Measurements from ENCODE around the gene MYG1.

DNA sequence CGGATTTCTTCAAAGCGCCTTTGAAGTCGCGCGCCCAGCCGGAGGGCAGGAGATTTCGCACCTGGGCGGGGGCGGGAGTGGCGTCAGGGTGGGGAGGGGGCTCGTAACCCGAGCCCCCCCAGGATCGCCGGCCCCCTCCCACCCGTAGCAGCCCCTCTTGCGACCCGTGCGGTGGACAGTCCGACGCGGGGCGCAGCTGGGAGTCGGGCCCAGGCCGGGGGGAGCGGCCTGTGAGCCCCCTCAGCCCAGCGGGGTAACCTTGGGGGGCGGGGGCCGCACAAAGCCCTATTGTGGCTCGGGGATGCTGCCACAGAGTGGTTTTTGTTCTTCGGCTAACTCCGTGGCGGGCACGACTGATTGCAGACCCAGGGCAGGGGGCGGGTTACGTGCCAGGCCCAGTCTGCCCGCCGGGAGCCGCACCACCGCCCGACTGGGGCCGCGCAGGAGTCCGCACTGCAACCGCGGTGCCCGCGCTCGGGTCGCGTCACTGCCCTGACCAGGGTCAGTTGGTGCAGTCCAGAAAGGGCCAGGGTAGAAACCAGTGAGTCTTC lies 26.1 kb downstream of the MYG1 start:
- no peak for TF ChIP-seq EZH2phosphoT487 (IDR thresholded peaks at IDR 0.05; ENCODE audit: borderline replicate concordance, low read length)
- TF ChIP-seq, protein P1, sequence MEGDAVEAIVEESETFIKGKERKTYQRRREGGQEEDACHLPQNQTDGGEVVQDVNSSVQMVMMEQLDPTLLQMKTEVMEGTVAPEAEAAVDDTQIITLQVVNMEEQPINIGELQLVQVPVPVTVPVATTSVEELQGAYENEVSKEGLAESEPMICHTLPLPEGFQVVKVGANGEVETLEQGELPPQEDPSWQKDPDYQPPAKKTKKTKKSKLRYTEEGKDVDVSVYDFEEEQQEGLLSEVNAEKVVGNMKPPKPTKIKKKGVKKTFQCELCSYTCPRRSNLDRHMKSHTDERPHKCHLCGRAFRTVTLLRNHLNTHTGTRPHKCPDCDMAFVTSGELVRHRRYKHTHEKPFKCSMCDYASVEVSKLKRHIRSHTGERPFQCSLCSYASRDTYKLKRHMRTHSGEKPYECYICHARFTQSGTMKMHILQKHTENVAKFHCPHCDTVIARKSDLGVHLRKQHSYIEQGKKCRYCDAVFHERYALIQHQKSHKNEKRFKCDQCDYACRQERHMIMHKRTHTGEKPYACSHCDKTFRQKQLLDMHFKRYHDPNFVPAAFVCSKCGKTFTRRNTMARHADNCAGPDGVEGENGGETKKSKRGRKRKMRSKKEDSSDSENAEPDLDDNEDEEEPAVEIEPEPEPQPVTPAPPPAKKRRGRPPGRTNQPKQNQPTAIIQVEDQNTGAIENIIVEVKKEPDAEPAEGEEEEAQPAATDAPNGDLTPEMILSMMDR (conservative IDR thresholded peaks at IDR 0.05; ENCODE audit: low read depth, low read length): no peak

Data from PC-3 (cell line).